HG03571 (cell line): ENCODE data around the gene RPRD1B.

Experiments
- ATAC-seq: cut with Tn5 transposase; IDR thresholded peaks from one replicate; pipeline ENCODE4 v1.9.1; 2021; ENCODE audit not compliant: unreplicated experiment

The RPRD1B gene

GRCh38 chr20:38067717-38068365 is 34.3 kb downstream of the RPRD1B start:
- ATAC-seq = no peak

GRCh38 chr20:38072898-38073297 is 39.4 kb downstream of the RPRD1B start:
- ATAC-seq = no peak

GRCh38 chr20:38073307-38074071 is 39.9 kb downstream of the RPRD1B start:
- ATAC-seq = no peak

- no peak for ATAC-seq
Measured at GRCh38 chr20:38075161-38075998, 41.8 kb downstream of the RPRD1B start.

- ATAC-seq = no peak
Measured at GRCh38 chr20:38076548-38076947, 43.0 kb downstream of the RPRD1B start.

- ATAC-seq = no peak
Measured at GRCh38 chr20:38078084-38078483, 44.5 kb downstream of the RPRD1B start.

- no peak for ATAC-seq
Measured at GRCh38 chr20:38079353-38079752, 45.8 kb downstream of the RPRD1B start.

- no peak for ATAC-seq
Measured at GRCh38 chr20:38081575-38081974, 48.0 kb downstream of the RPRD1B start.

- no peak for ATAC-seq
Measured at GRCh38 chr20:38082894-38083293, 49.3 kb downstream of the RPRD1B start.

- no peak for ATAC-seq
Measured at GRCh38 chr20:38083338-38084048, 49.9 kb downstream of the RPRD1B start.

- no peak for ATAC-seq
Measured at GRCh38 chr20:38084425-38084951, 50.9 kb downstream of the RPRD1B start.

- no peak for ATAC-seq
Measured at GRCh38 chr20:38085026-38085425, 51.5 kb downstream of the RPRD1B start.

- ATAC-seq = no peak
Measured at GRCh38 chr20:38089500-38089899, 56.0 kb downstream of the RPRD1B start.

GRCh38 chr20:38090061-38090460 is 56.5 kb downstream of the RPRD1B start:
- ATAC-seq = no peak

GRCh38 chr20:38091441-38092216 is 58.1 kb downstream of the RPRD1B start:
- ATAC-seq = no peak

GRCh38 chr20:38092260-38092857 is 58.8 kb downstream of the RPRD1B start:
- no peak for ATAC-seq

GRCh38 chr20:38092915-38093314 is 59.4 kb downstream of the RPRD1B start:
- ATAC-seq = no peak

- ATAC-seq = no peak
Measured at GRCh38 chr20:38093641-38094077, 60.1 kb downstream of the RPRD1B start.

GRCh38 chr20:38094373-38094891 is 60.9 kb downstream of the RPRD1B start:
- peak; percentile 61 for ATAC-seq
